Measurements from ENCODE around the gene USP54.

DNA sequence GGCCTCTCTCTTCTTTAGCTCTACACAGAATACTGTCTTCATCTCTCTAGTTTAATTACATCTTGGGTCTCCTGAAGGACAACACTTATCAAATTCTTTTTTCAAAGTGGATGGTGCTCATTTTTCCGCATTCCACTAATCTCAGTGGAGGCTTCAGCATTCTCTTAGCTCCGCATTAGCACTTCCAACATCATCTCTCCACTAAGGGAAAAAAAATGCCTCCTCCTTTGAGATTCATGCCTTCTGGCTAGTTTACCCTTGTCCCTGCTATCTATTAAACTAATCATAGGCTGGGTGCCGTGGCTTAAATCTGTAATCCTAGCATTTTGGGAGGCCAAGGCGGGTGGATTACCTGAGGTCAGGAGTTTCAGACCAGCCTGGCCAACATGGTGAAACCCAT lies 104.5 kb downstream of the USP54 start:
- TF ChIP-seq, protein P1, sequence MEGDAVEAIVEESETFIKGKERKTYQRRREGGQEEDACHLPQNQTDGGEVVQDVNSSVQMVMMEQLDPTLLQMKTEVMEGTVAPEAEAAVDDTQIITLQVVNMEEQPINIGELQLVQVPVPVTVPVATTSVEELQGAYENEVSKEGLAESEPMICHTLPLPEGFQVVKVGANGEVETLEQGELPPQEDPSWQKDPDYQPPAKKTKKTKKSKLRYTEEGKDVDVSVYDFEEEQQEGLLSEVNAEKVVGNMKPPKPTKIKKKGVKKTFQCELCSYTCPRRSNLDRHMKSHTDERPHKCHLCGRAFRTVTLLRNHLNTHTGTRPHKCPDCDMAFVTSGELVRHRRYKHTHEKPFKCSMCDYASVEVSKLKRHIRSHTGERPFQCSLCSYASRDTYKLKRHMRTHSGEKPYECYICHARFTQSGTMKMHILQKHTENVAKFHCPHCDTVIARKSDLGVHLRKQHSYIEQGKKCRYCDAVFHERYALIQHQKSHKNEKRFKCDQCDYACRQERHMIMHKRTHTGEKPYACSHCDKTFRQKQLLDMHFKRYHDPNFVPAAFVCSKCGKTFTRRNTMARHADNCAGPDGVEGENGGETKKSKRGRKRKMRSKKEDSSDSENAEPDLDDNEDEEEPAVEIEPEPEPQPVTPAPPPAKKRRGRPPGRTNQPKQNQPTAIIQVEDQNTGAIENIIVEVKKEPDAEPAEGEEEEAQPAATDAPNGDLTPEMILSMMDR (IDR thresholded peaks at IDR 0.05), result no peak
- no peak for TF ChIP-seq POLR2AphosphoS5 (IDR thresholded peaks at IDR 0.05)

Data from prostate gland (tissue), 2 donors.